CD4-positive, alpha-beta T cell treated with Interleukin-6 for 4 hours (primary cell): Measurements from ENCODE around the gene ANP32A.
A peak's percentile ranks its signal among the peaks of the same experiment; 100 is the strongest.

Experiments
- DNase-seq: peaks from one replicate; pipeline ENCODE4 v3.0.0-alpha.2; 2020; ENCODE audit warnings: mixed read lengths

ANP32A gene

DNA sequence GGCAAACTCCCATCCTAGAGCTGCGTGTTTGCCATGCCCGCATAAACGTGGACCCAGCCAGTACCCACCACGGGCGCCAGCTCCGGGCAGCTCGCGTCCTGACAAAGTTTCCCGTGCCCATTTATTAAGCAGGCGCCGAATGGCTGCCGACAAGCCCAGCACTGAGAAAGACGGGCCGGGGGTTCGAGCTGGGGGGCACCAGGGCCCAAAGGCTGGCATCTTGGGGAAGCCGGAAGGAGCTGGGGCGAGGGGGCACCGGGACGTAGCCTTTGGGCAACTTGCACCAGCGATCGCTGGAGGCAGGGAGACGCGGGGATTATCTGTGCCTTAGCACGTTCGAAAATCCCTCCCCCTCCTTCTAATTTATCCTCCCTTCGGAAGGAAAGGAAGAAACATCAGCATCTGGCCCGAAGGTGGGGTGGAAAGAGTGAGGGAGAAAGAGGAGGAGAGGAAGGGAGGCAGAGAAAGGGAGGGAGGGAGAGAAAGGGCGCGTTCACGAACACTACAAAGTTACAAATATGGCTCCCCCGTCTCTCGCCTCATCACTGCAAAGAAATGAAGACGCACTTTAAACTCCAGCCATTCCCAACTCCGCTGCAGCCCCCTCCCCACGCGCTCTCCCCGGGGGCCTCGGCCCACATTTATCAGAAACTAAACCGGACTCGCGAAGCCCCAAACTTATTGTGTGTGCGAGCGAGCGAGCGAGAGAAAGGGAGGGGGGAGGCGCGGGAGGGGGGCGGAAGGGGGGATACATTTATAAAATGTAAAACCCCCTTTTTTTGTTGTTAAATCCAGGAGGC is 1.0 kb downstream of the ANP32A start:
- peak; percentile 54 for DNase-seq

DNA sequence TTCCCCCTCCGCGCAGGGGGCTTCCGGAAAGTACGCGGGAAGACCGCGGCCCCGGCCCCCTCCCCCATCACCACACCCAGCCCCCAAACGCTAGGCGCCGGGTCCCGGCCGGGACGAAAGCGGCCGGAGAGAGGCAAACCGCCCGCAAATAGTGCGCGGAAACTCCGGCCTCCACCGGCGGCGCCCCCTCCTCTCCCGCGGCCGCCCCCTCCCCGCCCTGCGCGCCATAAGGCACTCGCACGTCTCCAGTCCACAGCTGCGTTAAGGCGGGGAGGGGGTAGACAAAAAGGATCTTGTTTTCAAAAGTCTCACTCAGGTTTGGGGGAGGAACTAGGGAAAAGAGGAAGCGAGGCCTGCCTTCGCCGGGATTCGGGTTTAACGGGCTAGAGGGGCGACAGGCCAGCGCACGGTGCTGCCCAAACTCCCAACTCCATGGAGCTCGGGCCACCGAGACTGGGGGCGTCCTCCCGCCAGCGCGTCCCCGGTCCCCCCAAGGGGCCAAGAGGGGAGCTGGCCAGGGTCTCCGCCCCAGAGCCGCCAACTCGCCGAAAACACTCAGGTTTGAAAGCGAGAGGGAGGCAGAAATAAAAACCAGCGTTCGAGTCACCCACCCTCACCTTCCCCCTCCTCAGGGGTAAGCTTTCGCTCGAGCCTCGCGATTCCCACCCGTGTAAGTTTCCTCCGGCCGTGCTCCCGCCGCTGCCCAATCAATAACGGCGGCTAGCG is 1.8 kb downstream of the ANP32A start:
- peak; percentile 54 for DNase-seq

DNA sequence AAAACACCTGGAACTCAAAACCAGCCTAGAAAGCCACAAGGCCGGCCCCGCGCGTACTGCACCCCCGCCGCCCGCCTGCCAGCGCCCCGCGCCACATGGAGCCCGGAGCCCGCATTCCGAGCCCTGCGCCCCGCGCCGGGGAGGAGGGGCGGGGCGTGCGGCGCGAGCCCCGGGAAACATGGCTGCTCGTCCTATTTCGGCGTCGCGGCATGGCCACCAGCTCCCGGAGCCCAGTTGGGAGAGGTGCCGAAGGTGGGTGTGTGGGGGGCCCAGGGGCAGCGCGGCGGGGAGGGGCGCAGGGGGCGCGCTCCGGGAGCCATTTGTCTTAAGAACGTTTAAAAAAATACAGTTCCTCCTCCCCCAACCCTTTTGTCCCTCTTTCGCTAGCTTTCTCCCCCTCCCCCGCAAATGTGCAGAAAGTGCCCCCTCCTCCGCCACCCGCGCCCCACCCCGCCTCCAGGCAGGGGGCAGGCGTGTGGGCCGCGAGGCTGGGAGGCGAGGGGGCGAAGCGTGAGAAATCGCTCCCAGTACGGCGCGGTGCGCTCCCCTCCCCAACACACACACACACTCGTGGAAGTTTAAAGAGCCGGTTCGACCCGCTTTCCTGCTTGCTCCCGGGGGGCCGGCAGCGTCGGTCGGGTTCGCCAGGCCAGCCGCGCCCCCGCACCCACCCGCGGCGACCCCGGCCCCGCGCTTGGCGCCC is 2.5 kb downstream of the ANP32A start:
- DNase-seq, result peak; percentile 74

DNA sequence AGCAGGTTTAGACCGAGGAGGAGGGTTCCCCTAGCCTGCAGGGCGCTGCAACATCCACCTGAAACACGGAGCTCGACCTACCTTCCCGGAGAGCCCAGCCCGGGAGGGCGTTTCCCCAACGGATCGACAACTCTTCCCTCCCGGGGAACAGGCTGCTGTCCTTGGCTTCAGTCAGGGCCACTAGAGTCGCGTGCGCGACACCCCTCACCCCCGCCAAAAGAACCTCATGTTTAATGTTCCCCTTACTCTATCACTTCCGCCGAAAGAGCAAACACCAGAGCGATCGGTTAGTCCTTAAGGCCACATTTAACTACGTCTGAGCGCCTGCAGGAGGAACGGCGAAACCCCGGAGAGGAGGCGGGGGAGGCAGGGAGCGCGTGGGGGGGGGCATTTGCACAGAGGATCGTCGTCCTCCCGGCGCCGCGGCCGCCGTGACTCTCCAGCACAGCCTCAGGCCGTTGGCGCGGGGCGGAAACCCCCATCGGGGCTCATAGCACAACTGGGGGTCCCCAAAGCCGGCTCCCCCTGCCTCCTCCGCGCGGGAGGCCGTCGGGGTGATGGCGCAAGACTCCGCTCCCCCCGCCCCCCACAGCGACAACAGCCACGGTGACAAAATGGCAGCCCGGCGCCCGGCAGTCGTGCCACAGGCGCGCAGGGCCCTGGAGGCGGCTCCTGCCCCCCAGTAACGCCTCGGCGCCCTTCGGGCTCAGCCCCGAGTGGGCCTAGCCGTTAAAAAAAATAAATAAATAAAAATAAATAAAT is 3.2 kb downstream of the ANP32A start:
- peak; percentile 82 for DNase-seq

DNA sequence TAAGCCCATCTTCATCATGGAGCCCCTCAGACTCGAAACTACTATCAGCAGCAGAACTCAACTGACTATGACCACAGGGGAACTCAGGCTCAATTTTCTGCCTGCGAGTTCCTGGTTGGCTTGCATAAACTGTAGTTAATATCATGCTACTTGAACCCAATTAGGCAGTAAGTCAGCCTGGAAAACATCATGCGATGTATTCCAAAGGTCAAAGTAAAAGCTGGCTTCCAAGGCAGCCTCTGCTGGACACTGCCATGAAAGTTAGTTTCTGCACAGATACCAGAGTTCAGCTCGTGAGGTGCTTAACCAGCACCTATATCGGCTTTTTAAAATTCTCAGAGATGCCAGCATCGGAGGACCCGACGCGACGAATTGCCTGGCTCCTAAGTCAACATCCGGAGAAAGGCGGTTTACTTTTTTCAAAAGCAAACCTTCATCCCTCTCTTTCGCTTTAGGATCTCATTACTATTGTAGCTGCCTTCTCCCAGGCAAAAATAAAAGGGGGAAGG is 3.8 kb downstream of the ANP32A start:
- peak; percentile 37 for DNase-seq

DNA sequence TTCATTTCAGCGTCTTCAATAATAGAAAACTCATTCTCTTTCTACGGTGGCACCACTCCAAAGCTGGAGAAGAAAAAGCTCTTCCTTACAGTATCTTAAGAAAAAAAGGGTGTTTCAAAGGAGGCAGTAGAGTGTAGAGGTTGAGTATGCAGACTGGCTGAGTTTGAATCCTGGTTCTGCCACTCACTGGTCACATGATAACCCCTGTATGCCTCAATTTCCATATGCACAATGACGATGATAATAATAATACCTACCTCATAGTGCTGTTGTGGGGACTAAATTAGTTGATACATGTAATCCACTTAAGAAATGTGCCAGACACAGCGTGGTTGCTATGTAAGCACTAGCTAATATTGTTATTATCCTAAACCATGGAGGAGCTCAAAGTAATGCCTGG is 4.5 kb downstream of the ANP32A start:
- DNase-seq, result no peak

DNA sequence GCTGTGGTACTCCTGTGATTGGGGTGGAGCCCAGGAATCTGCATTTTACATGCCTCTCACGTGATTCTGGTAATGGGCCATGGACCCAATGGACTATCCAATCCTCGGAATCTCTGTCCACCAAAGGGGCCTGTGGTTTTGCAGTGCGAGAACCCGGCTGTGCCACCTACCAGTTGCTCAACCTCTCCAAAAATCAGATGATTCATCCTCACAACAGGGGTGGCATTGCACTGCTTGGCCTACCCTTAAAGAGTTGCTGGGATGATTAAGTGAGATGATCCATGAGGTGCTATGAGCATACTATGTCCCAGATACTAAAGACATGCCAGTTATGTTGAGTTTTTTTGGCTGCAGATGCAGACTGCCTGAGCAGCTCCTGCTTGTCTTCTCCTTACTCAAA is 5.1 kb downstream of the ANP32A start:
- no peak for DNase-seq

DNA sequence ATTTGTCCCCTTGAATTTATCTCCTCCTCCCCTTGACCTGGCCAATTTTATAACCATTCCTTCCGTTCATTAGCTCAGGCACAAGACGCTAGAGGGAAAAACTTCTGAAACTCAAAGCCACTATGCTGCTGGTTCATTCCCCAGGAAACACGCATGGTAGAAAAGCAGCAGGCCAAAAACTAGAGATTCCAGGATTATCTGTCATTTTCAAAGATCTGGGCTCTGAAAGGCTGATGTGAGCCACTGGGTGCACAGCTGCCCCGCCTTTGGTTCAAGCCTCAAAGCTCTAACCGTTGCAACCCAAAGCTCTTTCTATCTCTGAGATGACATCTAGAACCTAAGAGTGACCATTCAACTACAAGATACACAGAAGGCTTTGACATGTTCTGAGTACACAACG is 6.1 kb downstream of the ANP32A start:
- no peak for DNase-seq

DNA sequence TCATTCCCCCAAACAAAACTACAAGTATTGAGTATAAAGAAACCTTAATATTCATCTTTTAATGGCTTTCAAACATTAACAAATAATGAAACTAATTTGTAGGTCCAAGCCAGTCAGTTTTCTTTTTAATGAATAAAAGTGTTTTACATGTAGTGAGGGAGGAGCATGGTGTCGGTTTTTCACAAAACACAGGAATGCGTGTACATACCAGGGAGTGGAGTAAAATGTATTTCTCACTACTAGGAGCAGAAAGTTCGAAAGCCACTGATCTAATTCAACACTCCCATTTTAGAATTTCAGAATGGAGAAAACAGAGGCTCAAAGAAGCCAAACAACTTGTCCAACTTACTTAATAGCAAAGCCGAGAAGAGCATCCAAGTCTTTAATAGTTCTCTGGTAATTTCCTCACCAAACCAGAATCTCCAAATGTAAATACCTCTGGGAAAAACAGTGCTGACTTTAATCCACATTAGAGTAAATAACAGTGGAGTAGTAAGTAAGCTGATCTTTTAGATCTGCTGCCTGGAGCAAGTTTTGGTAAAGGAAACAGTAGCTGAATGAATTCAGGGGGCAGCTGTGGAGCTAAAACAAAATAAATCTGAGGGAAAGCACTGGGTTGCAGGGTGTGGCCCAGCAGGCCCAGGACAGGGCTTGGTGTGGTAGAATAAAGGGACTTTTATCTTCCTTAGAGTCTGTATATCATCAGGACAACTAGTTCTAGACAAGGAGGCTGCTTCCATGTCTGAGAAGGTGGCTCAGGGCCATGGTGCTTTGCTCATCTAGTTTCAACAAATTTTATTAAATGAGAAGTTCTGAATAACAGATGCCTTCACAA is 7.9 kb downstream of the ANP32A start:
- no peak for DNase-seq

DNA sequence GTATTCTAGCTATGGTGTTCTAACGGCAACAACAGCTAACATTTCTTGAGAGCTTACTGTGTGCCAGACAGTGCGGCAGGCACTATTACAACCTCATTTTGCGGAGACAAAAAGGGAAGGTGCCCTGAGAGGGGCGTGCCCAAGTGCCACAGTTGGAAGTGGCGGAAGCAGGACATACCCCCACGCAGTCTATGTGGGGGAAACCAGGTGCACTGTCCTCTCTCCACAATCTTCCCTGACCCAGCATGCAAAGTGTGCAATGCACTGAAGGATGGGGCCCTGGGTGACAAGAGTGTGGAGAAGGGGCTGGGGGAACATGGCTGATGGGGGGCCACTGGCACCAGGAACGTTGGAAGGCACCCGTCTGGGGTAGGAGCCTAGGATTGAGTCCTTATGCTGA is 8.6 kb downstream of the ANP32A start:
- no peak for DNase-seq

DNA sequence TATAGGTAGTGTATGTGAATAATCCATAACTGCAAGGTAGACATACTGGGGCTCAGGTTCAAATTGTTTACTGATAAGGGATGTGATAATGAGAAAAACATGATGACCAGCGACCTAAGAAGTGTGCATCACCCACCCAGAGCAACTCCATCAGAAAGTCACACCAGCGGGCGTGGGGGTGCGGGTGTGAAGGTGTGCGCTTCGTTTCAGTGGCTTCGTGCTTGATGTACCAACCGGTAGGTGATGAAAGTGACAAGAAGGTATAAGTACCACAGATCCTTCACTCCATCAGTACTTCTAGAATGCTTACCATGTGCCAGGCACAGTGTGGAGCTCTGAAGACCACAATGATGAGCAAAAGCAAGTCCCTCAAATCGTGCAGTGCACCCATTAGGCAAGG is 11.2 kb downstream of the ANP32A start:
- no peak for DNase-seq

DNA sequence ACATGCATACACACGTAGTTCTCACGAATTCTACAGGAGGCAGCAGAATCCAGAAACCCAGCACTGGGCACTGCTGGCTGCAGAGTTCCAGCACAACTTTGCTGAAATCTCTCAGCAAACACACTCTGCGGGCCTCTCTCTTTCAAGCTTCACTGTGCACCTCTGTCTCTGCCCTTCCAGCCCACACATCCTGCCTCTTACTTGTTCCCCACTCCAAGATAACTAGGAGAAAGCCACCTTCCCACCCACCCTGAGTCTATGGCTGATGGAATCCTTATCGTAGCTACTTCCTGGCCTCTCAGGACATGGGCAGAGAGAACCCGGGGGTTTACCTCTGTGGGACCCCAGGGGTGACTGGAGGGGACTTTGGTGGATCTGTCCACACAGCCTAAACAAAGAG is 11.9 kb downstream of the ANP32A start:
- DNase-seq, result no peak

DNA sequence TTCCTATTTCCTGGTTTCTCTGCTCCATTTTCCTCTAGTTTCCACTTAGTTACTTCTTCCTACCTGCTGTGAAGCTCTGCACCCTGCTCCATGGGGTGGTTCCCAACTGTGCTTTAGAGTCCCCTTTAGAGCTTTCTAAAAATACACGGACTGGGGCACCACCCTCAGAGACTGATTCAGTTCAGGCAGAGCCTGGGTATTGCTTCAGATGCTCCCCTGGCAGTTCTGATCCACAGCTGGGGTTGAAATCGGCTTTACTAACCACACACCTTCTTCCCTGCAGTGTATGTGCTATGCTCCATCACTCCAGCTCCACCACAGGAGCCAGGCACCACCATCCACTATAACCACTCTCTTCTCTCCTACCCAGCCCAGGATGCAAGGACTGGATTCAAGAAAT is 12.6 kb downstream of the ANP32A start:
- no peak for DNase-seq

DNA sequence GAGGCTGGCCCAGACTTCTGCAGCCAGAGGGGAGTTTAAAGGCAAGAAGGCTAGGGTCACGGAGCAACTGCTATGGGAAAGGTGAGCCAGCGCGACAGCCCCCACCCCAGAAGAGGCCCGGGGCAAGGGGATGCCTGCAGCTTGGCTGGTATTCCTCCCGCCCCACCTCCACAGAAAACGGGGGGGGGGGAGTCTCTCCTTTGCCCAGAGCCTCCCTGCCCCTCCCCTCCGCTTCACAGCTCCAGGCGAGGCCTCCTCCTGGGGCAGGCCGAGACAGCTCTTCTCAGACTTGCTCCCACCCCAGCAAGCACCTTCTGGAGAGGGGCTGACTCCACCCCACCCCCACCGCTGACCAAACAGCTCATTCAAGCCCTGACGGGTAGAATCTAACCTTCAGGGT is 13.4 kb downstream of the ANP32A start:
- no peak for DNase-seq

DNA sequence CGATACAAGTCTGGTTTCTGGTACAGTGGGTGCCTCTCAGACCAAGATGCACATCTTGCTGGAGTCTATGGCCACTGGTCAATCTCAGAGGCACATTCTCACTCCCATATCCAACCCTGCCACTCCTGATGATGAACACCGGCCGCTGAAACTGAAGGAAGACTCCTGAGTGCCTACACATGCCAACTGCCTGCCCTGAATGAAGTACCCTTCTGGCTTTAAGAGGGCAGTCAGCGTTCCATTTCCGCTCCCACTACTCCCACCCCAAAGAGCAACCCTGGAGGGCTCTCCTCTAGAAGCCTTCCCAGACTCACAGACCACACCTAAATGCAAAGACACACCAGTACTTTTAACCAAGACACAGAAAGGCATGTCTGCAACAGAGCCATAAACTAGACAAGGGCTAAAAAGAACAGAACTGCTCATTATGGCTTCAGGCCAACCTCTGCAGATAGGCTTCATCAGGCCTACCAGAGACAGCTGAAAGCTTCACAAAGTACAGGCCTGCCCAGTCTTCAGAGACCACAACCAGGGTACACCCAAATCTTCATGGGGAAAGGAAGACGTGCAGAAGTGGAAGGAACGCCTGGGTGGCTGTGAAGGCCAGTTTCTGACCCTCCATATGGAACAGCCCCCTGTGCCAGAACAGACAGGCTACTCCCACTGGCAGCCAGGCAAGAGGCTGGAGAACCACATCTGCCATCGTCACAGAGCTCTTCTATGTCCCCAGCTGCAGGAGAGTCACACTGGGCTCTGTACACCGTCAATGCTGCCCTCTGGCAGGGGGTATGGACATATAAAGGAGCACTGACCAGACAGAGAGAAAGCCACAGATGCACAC is 14.3 kb downstream of the ANP32A start:
- DNase-seq, result no peak

DNA sequence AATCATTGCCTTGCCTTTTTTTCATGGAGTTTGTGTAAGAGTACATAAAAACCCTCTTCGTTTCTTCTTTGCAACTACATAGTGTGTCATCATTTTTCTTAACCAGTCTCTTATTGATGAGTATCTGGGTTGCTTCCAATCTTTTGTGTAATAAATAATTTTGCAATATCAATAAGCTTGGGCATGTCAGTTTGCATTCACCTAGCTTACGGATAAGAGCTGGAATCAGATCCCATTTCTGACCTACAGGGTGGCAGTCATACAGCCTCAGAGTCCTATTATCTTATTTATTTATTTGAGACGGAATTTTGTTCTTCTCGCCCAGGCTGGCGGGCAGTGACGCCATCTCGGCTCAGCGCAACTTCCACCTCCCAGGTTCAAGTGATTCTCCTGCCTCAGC is 18.3 kb downstream of the ANP32A start:
- no peak for DNase-seq

DNA sequence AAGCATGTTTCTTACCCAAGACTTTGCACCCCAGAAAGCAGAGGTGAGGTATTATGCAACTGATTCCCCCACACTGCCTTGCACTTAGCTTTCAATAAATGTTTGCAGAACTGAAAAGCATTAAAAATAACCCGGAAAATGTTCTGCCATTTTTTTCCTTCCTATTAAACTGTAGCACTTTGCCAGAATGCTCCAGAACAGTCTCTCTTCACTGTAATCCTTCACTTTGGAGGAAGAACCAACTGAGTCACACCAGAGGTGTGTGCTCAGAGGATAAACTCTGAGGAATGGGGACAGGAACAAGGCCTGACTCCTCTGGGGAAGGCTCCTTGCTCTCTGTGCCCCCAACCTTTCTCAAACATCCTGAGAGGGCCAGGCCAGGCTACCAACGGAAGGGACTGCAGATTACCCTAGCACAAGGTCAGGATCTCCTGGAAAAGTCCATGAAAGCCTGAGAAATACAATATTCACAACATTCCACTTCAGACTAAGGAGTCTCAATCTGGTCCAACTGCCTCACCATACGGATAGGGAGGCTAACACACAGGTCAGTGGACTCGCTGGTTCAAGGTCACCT is 19.0 kb downstream of the ANP32A start:
- DNase-seq, result no peak

DNA sequence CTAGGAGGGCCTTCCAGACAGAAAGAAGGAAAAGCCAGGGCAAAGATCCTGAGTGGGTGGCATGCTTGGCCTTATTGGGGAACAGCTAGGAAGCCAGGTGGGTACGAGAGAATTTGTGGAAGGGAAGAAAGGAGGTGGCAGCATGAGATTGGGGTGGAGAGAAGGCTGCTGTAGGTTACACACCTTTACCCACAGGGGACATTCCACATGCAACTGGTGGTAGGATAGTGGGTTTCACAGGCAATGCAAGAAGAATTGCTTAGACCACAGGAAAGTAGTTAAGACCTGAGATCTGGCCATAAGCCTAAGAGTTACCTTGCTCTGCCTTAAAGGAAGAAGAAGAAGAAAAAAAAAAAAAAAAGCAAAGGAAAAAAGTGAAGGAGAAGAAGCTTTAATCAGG is 19.8 kb downstream of the ANP32A start:
- DNase-seq, result no peak

DNA sequence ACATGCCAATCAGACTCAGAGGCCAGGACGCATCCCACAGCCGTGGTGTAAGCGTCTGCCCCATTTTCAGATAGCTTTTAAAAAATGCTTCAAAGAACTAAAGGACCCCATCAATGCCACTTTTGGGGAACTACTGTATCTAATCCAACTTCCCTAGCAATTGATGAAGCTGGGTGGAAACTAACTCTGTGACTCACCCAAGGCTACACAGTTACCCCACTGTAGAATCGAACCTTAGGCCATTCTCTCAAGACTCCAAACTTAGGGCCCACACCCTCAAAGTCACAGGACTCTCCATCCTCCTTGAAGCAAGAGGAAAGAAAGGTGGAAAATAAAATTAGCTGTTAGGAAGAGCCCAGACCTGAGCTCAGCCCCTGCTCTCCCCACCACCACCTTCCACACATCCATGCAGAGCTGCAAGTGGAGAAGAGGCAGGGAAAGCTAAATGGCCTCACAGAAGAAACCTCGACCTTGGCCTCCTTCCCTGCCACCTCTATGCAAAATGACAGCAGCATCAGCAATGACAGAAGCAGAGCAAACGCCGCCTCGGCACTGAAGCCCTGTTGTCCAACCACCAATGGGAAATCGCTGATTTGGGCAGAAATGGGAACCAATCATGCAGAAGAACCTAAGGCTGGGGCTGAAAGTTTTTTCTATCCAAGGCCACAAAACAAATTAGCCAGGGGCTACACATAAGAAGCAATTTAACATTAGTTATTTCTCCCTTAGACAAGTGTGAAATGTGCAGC is 22.2 kb downstream of the ANP32A start:
- no peak for DNase-seq
